Renal cortex interstitium (tissue), 11 donors: ENCODE results near the gene TAF15. TPM values are rescaled to one million over a fixed set of nuclear protein-coding genes. Genes with fewer than 3 reads are reported as not detected.

Source experiments
- DNase-seq, 11 donors: peaks; one replicate each; pipeline ENCODE4 v3.0.0-alpha.2; 2013; ENCODE audit warnings: low read depth in 9 of 11, low spot score in 4 of 11; ENCODE audit errors: extremely low read depth in 1 of 11
- polyA plus RNA-seq, 3 donors: library from polyadenylated mRNA; unstranded; fragments of 120-200 nt; gene quantifications; one replicate each; pipeline ENCODE4 v1.2.1, GENCODE V29; 2013; ENCODE audit not compliant: insufficient read length in 3 of 3

TAF15 gene
- polyA plus RNA-seq, 3 donors, result 232 to 250 (median 245) TPM

DNA sequence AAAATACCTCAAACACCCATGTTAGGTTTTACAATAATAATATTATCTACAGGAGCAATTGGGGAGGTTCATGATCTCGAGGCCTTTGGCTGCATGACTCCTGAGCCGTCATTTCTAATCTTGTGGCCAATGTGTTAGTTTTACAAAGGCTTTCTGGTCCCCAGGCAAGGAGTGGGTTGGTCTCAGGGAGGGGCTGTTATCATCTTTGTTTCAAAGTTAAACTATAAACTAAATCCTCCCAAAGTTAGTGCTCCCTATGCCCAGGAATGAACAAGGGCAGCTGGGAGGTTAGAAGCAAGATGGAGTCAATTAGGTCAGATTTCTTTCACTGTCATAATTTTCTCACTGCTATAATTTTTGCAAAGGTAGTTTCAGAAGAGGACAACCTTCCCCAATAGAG is 80.0 kb downstream of the TAF15 start:
- DNase-seq, result no peak

- peak in 9 of 11 donors; percentile 36 to 73 (median 58) for DNase-seq
Observed at GRCh38 chr17:35889818-35890773, 80.8 kb downstream of the TAF15 start.

- DNase-seq, result no peak
Observed at GRCh38 chr17:35890774-35891155, 81.5 kb downstream of the TAF15 start.

DNA sequence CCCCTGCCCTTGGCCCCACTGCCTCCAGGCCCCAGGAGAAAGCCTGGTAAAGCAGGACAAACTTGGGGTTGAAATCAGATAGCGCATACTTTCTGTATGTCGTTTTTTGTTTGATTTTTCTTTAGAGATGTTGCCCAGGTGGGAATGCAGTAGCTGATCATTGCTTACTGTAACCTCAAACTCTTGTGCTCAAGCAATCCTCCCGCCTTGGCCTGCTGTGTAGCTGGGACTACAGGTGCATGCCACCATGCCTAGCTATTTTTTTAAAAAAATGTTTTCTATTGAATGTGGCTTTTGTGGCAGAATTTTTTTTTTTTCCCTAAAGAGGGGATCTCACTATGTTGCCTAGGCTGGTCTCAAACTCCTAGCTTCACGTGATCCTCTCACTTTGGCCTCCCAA is 82.0 kb downstream of the TAF15 start:
- DNase-seq, result no peak

GRCh38 chr17:35892091-35893035 is 83.1 kb downstream of the TAF15 start:
- no peak for DNase-seq

DNA sequence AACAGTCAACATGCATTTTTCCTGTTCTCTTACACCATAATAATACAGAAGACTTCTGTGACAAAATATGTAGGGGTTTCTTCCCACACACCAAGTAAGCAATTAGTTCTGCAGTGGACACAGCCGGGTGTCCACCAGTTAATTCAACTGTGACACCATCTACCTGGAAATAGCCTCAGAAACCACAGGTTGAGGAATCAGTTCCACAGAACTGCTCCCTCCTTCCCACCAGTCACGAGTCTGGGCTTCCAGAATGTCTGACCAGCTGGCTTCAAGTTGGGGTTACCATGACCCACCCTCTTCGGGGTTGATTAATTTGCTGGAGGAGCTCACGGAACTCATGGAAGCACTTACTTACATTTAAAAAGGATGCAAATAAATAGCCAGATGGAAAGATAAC is 84.5 kb downstream of the TAF15 start:
- DNase-seq, result no peak

DNA sequence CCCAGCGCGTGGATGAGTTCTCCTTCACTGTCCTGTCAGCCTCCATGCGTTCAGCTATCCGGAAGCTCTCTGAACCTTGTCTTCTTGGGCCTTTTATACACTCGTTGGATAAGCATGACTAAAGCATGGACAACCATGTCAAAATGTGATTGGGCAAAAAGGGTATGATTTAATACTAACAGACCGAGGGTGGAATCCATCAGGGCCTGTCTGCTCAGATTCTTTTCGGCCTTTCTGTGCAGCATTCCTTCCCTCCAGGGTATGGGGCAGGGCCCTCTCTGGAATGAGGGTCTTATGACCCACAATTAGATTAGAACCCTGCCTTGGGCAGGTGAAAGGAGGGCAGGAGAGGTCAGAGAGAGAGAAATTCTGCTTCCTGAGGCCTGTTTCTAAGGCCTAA is 84.9 kb downstream of the TAF15 start:
- no peak for DNase-seq

DNA sequence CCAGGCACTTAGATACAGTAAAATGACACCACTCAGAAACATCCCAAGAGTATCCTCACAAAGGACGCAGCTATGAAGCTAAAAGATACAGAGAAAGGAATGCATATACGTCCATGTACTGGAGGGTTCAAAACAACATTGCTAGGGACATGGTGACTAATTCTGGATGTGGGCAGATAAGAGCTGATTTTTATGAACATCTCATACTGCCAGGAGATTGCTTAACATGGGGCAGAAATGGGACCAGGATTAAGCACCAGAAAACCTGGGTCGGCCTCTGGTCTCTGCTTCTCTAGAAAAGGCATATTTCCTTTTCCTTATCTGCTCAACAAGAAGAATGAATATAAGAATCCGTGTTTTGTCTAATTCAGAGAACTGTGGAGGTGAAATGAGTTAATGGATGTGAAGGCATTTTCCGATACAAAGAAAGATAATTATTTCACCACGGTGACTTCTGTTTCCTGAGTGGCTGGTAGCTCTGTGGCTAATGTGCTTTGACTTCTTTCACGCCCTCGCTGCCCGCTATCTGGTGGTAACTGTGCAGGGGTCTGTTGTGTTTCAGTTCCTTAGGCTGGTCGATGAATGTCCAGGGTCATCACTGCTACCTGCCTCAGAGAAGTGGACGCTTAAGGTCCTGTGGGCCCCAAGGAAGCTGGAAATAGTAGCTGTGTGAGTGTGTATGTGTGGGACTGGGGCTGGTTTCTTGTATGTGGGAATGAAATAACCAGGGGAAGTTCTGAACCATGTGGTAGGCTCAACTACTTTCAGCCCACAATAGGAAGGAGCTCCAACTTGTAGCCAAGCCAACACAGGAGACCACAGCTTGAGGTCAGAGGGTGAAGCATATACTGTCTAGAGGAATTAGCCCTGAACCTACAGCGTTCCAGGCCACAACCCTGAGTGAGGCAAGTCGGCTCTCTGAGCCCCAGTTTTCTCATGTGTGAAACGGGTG is 86.6 kb downstream of the TAF15 start:
- DNase-seq, result no peak

Other genes starting within 250 kb of the TAF15 start
- under 1 TPM; 0.18 to 0.23 (median 0.19) TPM for gene SLFN14, start 248.7 kb upstream of the TAF15 start, polyA plus RNA-seq
- 10 to 100 TPM; 10.1 to 11.4 (median 10.6) TPM for gene PEX12, start 230.9 kb upstream of the TAF15 start, polyA plus RNA-seq
- 100 to 1,000 TPM; 124 to 141 (median 126) TPM for gene AP2B1, start 222.2 kb upstream of the TAF15 start, polyA plus RNA-seq
- gene RASL10B, start 77.8 kb upstream of the TAF15 start, polyA plus RNA-seq, result 10 to 100 TPM; 11.0 to 18.4 (median 11.7) TPM
- under 1 TPM; 0.06 to 0.08 (median 0.08) TPM for gene GAS2L2, start 56.2 kb upstream of the TAF15 start, polyA plus RNA-seq
- gene C17orf50, start 48.6 kb upstream of the TAF15 start, polyA plus RNA-seq, result under 1 TPM in 2 of 3 donors, not detected in 1; 0.25 to 0.26 TPM
- 1 to 10 TPM; 1.3 to 2.4 (median 2.1) TPM for gene MMP28, start 13.8 kb upstream of the TAF15 start, polyA plus RNA-seq
- gene HEATR9, start 59.4 kb downstream of the TAF15 start, polyA plus RNA-seq, result under 1 TPM in 1 of 3 donors, not detected in 2; 0.09 TPM
- gene CCL5, start 70.9 kb downstream of the TAF15 start, polyA plus RNA-seq, result 1 to 10 TPM; 1.9 to 2.1 (median 2.0) TPM
- 1 to 10 TPM; 2.3 to 3.6 (median 3.4) TPM for gene RDM1, start 121.3 kb downstream of the TAF15 start, polyA plus RNA-seq
- not detected for gene LYZL6, start 134.2 kb downstream of the TAF15 start, polyA plus RNA-seq
- under 1 TPM; 0.14 to 0.36 (median 0.20) TPM for gene CCL16, start 172.0 kb downstream of the TAF15 start, polyA plus RNA-seq
- 10 to 100 TPM; 12.9 to 23.9 (median 14.8) TPM for gene CCL14, start 177.2 kb downstream of the TAF15 start, polyA plus RNA-seq
- 1 to 10 TPM; 6.4 to 7.7 (median 6.9) TPM for gene CCL15, start 192.1 kb downstream of the TAF15 start, polyA plus RNA-seq
- under 1 TPM in 1 of 3 donors, not detected in 2; 0.98 TPM for gene CCL23, start 208.5 kb downstream of the TAF15 start, polyA plus RNA-seq